T-helper 1 cell (primary cell): ENCODE data around the gene FIGNL2.
"Not testable (repeated sequence)": the region's sequence is repeated elsewhere in the genome, so short reads cannot be mapped to it uniquely, and the experiment has no call there.

Experiments used
- DNase-seq, 5 donors: peaks; one replicate each; pipeline ENCODE4 v3.0.0-alpha.2; 2012 to 2020

FIGNL2 gene

GRCh38 chr12:51833448-51834227 lies 14.9 kb downstream of the FIGNL2 start:
- no peak for DNase-seq

GRCh38 chr12:51832354-51833107 lies 16.0 kb downstream of the FIGNL2 start:
- DNase-seq = no peak

- DNase-seq = not testable (repeated sequence)
These were observed 16.7 kb downstream of the FIGNL2 start for GRCh38 chr12:51831817-51832216.

- DNase-seq = no peak
These were observed 18.9 kb downstream of the FIGNL2 start for GRCh38 chr12:51829641-51830040.

- no peak for DNase-seq
These were observed 19.5 kb downstream of the FIGNL2 start for GRCh38 chr12:51829011-51829481.

GRCh38 chr12:51827925-51828818 lies 20.3 kb downstream of the FIGNL2 start:
- peak in 1 of 5 donors; percentile 66 for DNase-seq

GRCh38 chr12:51826881-51827280 lies 21.6 kb downstream of the FIGNL2 start:
- DNase-seq = no peak

GRCh38 chr12:51825216-51825615 lies 23.3 kb downstream of the FIGNL2 start:
- no peak for DNase-seq

GRCh38 chr12:51823875-51824565 lies 24.5 kb downstream of the FIGNL2 start:
- DNase-seq = peak in 1 of 5 donors; percentile 28

GRCh38 chr12:51822956-51823355 lies 25.6 kb downstream of the FIGNL2 start:
- DNase-seq = no peak

- DNase-seq = no peak
These were observed 26.3 kb downstream of the FIGNL2 start for GRCh38 chr12:51822261-51822616.

GRCh38 chr12:51821440-51822260 lies 26.9 kb downstream of the FIGNL2 start:
- DNase-seq = peak in 2 of 5 donors; percentile 25 to 29

- DNase-seq = peak; percentile 47 to 71 (median 68)
These were observed 27.7 kb downstream of the FIGNL2 start for GRCh38 chr12:51820526-51821439.

- no peak for DNase-seq
These were observed 28.6 kb downstream of the FIGNL2 start for GRCh38 chr12:51819736-51820525.

GRCh38 chr12:51818566-51819300 lies 29.8 kb downstream of the FIGNL2 start:
- no peak for DNase-seq

- no peak for DNase-seq
These were observed 30.4 kb downstream of the FIGNL2 start for GRCh38 chr12:51818086-51818485.

- no peak for DNase-seq
These were observed 31.2 kb downstream of the FIGNL2 start for GRCh38 chr12:51817027-51817953.
